ENCODE data around the gene ZNF865. TPM values are rescaled to one million over a fixed set of nuclear protein-coding genes. Genes with fewer than 3 reads are reported as not detected.
A peak's percentile ranks its signal among the peaks of the same experiment; 100 is the strongest.

ZNF865 gene
- total and polyA plus RNA-seq, 2 of the 8 experiments (the other 6 are each of a cell fraction or from before 2014, with no cell fraction given): 3.5 to 13.6 TPM

GRCh38 chr19:55598719-55599467, 6.6 kb upstream of the ZNF865 start (continued):
- TF ChIP-seq KDM1A (IDR thresholded peaks at IDR 0.05; ENCODE audit: borderline replicate concordance, low read length) (no peak), TBP (IDR thresholded peaks at IDR 0.05; ENCODE audit: low read depth, low read length) (peak; percentile 50; the same call in 1 of the 2 replicates), TCF12 (IDR thresholded peaks at IDR 0.05; ENCODE audit: low read depth, low read length) (no peak), CTCF (IDR thresholded peaks at IDR 0.05; ENCODE audit: control extremely low read depth in 1 of 3, insufficient read depth in 1 of 3, low read depth in 1 of 3, low read length in 3 of 3) (no peak), RAD21 (IDR thresholded peaks at IDR 0.05 in 1 of 2, conservative IDR thresholded peaks at IDR 0.05 in 1 of 2; ENCODE audit: low read depth in 2 of 2, low read length in 2 of 2) (no peak), ATF2 (IDR thresholded peaks at IDR 0.05; ENCODE audit: low read length) (no peak), JUND (IDR thresholded peaks at IDR 0.05; ENCODE audit: low read length) (no peak), CREB1 (IDR thresholded peaks at IDR 0.05) (no peak), CHD2 (IDR thresholded peaks at IDR 0.05; ENCODE audit: low read length) (no peak), SRF (IDR thresholded peaks at IDR 0.05; ENCODE audit: low read depth, low read length) (no peak), HDAC6 (IDR thresholded peaks at IDR 0.05; ENCODE audit: low read depth, low read length) (no peak), NRF1 (IDR thresholded peaks at IDR 0.05; ENCODE audit: low read depth, low read length) (no peak), ATF3 (IDR thresholded peaks at IDR 0.05; ENCODE audit: insufficient read depth, low read depth, low read length) (no peak), SIN3A (conservative IDR thresholded peaks at IDR 0.05 in 1 of 2, IDR thresholded peaks at IDR 0.05 in 1 of 2; ENCODE audit: low read depth in 1 of 2, low read length in 2 of 2) (no peak; a peak in 1 of 4 replicates), SIRT6 (IDR thresholded peaks at IDR 0.05; ENCODE audit: low read length) (no peak), BRCA1 (IDR thresholded peaks at IDR 0.05; ENCODE audit: low read depth, low read length) (no peak), SIX5 (IDR thresholded peaks at IDR 0.05; ENCODE audit: low read depth, low read length) (no peak), FOSL1 (IDR thresholded peaks at IDR 0.05; ENCODE audit: insufficient read depth, low read depth, low read length) (no peak), TEAD4 (IDR thresholded peaks at IDR 0.05; ENCODE audit: low read depth, low read length) (no peak)

Data from H1 (cell line).